Activated CD4-positive, alpha-beta T cell treated with anti-CD3 and anti-CD28 coated beads, Interleukin-10, Interleukin-2, amounts not matched to agents 100 ng/mL and 50 ng/mL, durations not matched to agents 16 hours and 8 hours (primary cell): ENCODE data around the gene VWA3A.

ENCODE experiments used
- DNase-seq: peaks from one replicate; pipeline ENCODE4 v3.0.0-alpha.2; 2020

VWA3A gene

GRCh38 chr16:22188267-22188594 is 95.9 kb downstream of the VWA3A start:
- DNase-seq, result no peak

GRCh38 chr16:22188595-22189442 is 96.5 kb downstream of the VWA3A start:
- DNase-seq, result peak; percentile 80

GRCh38 chr16:22189473-22190080 is 97.2 kb downstream of the VWA3A start:
- peak; percentile 34 for DNase-seq

- DNase-seq, result peak; percentile 82
Measured at GRCh38 chr16:22190081-22190775, 97.9 kb downstream of the VWA3A start.

- peak; percentile 100 for DNase-seq
Measured at GRCh38 chr16:22190776-22191531, 98.6 kb downstream of the VWA3A start.

GRCh38 chr16:22191532-22192260 is 99.4 kb downstream of the VWA3A start:
- DNase-seq, result peak; percentile 62

GRCh38 chr16:22192261-22193062 is 100.1 kb downstream of the VWA3A start:
- peak; percentile 91 for DNase-seq

GRCh38 chr16:22193063-22193411 is 100.7 kb downstream of the VWA3A start:
- no peak for DNase-seq

- DNase-seq, result no peak
Measured at GRCh38 chr16:22194707-22195444, 102.5 kb downstream of the VWA3A start.

- no peak for DNase-seq
Measured at GRCh38 chr16:22195445-22195694, 103.0 kb downstream of the VWA3A start.

- peak; percentile 90 for DNase-seq
Measured at GRCh38 chr16:22195695-22196558, 103.6 kb downstream of the VWA3A start.

- peak; percentile 38 for DNase-seq
Measured at GRCh38 chr16:22196559-22197168, 104.3 kb downstream of the VWA3A start.

GRCh38 chr16:22198547-22199293 is 106.4 kb downstream of the VWA3A start:
- no peak for DNase-seq

- DNase-seq, result no peak
Measured at GRCh38 chr16:22202261-22202637, 109.9 kb downstream of the VWA3A start.

GRCh38 chr16:22203091-22203490 is 110.8 kb downstream of the VWA3A start:
- DNase-seq, result no peak

GRCh38 chr16:22204091-22204655 is 111.8 kb downstream of the VWA3A start:
- no peak for DNase-seq

- no peak for DNase-seq
Measured at GRCh38 chr16:22205577-22206012, 113.3 kb downstream of the VWA3A start.

- peak; percentile 94 for DNase-seq
Measured at GRCh38 chr16:22206013-22206841, 113.9 kb downstream of the VWA3A start, which contains the start of gene EEF2K. EEF2K (plus strand) TSS chr16:22206278; CDS start chr16:22225730, 19,452 bp downstream.
